GM20000 (cell line): ENCODE measurements around the gene KCNK1.

ENCODE experiments used
- DNase-seq: peaks from one replicate; pipeline ENCODE4 v3.0.0; 2012; ENCODE audit warnings: low spot score
- TF ChIP-seq, protein P1 (sequence below): IDR thresholded peaks from 2 replicates; pipeline ENCODE4 v1.5.1; 2012; ENCODE audit warnings: mild to moderate bottlenecking, control low read depth; ENCODE audit errors: extremely low read depth, missing control alignments

The KCNK1 gene

DNA sequence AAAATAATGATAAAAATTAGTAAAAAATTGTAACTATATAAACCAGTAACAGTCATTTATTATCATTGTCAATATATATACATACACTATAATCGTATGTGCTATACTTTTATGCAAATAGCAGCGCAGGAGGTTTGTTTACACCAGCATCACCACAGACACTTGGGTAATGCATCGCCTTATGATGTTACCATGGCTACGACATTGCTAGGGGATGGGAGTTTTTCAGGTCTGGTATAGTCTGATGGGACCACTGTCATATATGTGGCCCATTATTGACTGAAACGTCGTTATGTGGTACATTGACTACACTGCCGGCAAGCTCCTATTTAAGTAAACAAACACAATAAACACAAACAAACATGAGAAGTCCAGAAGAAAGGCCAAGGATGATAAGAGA, 45.6 kb downstream of the KCNK1 start:
- DNase-seq = no peak
- TF ChIP-seq, protein P1, sequence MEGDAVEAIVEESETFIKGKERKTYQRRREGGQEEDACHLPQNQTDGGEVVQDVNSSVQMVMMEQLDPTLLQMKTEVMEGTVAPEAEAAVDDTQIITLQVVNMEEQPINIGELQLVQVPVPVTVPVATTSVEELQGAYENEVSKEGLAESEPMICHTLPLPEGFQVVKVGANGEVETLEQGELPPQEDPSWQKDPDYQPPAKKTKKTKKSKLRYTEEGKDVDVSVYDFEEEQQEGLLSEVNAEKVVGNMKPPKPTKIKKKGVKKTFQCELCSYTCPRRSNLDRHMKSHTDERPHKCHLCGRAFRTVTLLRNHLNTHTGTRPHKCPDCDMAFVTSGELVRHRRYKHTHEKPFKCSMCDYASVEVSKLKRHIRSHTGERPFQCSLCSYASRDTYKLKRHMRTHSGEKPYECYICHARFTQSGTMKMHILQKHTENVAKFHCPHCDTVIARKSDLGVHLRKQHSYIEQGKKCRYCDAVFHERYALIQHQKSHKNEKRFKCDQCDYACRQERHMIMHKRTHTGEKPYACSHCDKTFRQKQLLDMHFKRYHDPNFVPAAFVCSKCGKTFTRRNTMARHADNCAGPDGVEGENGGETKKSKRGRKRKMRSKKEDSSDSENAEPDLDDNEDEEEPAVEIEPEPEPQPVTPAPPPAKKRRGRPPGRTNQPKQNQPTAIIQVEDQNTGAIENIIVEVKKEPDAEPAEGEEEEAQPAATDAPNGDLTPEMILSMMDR = no peak

DNA sequence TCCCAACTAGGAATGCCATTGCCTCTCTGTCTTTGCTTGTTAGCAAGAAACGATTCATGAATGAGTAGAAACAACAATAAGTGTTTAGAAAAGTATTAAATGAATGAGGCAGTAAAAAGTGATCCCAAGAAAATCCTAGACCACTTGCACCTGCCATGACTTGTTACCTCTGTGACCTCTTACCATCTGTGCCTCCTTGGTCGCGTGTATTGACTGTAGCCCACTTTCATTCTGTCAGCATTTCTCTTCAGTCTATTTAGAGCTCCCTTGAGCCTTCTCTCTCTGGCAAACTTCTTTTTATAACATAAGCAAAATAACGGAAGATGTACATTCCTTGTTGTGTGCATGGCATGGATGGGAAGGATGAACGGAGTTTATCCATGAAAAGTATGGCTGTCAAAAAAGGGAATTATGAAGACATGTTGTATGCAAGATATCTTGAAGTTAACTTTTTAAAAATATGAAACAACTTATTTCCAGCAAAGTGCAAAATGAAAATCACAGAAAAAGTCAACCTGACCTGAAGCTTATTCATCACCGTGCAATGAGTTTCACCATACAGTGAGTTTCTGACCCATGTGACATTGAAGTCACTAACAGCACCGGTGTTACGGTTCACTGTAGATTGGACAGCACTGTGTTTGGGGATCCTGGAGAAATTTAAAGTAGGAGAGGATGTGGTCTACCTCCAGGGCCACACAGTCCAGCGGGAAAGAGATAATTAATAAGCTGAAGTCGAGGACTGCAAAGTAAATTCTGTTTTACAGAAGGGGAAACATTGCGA, 47.7 kb downstream of the KCNK1 start:
- no peak for DNase-seq
- TF ChIP-seq, protein P1 = no peak

DNA sequence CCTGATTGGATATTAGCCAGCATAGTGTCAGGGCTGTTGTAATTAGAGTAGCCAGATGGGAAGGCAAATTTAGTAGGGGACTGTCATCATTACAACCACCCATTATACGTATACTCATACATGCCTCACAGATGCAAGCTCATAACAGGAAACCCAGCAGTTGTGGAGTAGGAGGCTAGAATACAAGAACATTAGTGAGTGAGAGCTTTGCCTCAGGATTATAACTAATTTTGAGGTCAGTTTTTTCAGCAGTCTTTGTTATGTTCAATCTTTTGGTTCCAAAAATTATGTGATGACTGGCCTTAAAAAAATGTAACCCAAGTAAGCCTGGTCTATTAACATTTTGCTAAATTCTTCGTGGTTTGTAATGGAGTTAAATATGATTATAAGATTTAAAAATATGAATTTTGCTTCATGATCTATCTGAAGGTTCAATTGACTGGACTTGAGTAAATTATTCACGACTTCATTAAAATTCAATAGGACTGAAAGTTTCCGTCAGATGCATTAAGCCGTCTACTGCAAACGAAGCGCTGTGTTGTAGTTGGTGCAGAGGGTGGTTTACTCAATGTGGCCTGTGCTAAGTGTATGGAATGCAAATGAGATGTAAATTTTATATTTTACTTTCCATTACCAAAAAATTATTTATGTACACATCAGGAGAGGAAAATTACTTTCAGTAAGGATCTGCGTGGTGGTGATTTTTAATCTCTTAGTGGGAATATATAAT, 48.8 kb downstream of the KCNK1 start:
- DNase-seq = no peak

DNA sequence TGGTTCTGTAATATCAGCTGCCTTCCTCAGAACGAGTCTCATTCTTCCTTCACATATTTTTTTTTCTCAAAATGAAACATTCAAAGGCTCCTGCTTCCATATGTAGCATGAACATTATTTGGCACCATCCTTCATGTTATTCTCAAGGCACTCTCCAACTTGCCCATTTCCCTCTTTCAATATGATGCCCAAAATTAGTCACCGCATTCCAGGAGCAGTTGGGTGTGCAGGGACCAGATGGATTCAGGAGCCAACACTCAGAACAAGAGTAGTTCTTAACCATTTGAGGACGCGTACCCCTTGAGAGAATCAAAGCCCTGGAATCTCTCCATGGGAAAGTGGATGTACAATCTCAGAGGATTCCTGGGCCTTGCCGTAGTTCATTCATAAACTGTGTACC, 50.3 kb downstream of the KCNK1 start:
- no peak for DNase-seq
- TF ChIP-seq, protein P1 = no peak

More for the DNA sequence above, 48.8 kb downstream of the KCNK1 start:
- TF ChIP-seq, protein P1 = no peak

DNA sequence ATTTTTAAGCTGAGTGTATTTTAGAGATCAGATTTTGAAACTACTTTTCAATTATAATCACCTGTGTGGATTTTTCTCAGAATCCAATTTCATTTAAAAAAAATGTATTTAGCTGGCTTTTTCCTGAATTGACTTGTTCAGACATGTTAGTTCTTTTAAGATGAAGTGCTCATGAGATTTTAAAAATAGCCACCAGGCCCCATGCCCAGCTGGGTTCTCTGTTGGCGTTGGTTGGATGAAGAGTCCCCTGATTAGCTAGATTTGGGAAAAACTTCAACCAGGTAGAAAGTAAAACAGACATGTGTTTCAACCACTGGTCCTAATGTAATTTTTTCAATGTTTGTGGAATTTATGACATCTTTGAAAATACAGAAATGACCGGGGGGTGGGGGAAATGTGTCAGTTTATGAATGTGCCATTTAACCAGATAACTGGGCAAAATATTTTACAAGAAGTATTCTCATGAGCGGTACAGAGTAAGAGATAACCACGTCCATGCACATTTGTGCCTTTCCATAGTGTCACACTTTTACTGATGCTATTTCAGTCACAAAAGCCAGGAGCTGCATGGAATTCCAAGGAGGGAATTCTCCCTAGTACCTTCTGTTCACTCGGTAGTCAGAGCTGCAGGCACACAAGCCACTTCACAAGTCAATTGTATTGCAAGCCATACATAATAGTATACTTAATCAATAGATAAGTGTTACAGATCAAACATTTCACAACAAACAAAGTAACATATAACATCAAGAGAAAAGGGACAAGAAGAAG, 51.1 kb downstream of the KCNK1 start:
- TF ChIP-seq, protein P1 = no peak
- DNase-seq = no peak

DNA sequence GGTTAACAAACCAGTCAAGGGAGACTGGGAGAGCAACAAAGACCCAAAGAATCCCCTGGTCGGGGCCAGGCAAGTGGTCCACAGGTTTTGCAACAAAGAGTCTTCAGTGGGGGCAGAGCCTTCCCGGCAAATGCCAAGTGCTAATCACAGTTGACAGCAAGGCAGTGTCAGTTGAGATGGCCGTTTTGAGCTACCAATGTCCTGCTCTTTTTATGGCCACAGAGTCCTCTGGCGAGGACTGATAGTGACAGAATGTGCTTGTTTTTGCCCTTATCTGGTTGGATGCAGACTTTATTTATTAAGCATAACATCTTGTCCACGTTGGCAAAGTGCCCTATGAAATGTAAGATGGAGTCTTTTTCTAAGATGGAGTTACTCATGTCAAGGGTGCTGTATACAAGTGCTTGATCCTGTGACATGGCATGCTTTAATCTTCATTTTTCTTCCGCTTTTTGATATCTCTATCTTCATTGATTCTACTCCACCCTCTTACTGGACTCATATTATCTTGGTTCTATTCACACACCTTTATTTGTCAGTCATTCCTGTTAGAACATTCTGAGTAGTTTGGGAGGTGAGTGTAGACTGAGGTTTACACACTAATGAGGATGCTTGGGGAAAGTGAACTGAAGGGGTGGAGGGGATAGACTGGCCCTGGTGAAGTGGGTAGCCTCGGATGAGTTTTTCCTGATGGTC, 51.8 kb downstream of the KCNK1 start:
- TF ChIP-seq, protein P1 = no peak
- no peak for DNase-seq
